Skin of body (tissue), 2 donors: ENCODE data around the gene MNAT1. TPM values are rescaled to one million over a fixed set of nuclear protein-coding genes. Genes with fewer than 3 reads are reported as not detected.

Experiments
- small RNA-seq: library from RNA; depleted of rRNA; stranded (forward); fragments of <200 nt; gene quantifications from one replicate; pipeline ENCODE3, GENCODE V24; 2014; ENCODE audit warnings: low replicate concordance
- total RNA-seq: library from RNA; depleted of rRNA; stranded (reverse); fragments of >200 nt; gene quantifications from one replicate; pipeline ENCODE4 v1.2.3, GENCODE V29; 2014

Gene MNAT1
- total RNA-seq, 1 donor from 2014 or later: 53.3 TPM

Small RNAs within 50 kb of the gene (small RNA-seq; reads per million reads assigned to genes)
- gene RNU6-398P: not detected

Other genes starting within 250 kb of the MNAT1 start
- 0.39 TPM for gene C14orf39, start 248.7 kb upstream of the MNAT1 start, total RNA-seq
- gene SIX6, start 225.6 kb upstream of the MNAT1 start, total RNA-seq: not detected
- gene SIX1, start 85.3 kb upstream of the MNAT1 start, total RNA-seq: 4.6 TPM
- 4.4 TPM for gene SIX4, start 10.4 kb upstream of the MNAT1 start, total RNA-seq
- gene TRMT5, start 246.3 kb downstream of the MNAT1 start, total RNA-seq: 13.8 TPM
- gene SLC38A6, start 246.5 kb downstream of the MNAT1 start, total RNA-seq: 36.3 TPM